H9 (cell line): ENCODE results near the gene RPL19. TPM values are rescaled to one million over a fixed set of nuclear protein-coding genes. Genes with fewer than 3 reads are reported as not detected.

Experiments
- DNase-seq: peaks from one replicate; pipeline ENCODE4 v3.0.0-alpha.2; 2017
- H2AFZ ChIP-seq: one replicate; pipeline ENCODE4 v1.6.1; 2013; ENCODE audit warnings: mild to moderate bottlenecking, low read length, control low read depth, moderate library complexity
- H2AK5ac ChIP-seq: 2 replicates; pipeline ENCODE4 v1.6.1; 2013; ENCODE audit warnings: low read length, control low read depth, mixed read lengths; ENCODE audit not compliant: insufficient read length
- H2BK120ac ChIP-seq: one replicate; pipeline ENCODE4 v1.6.1; 2013; ENCODE audit warnings: low read depth, mild to moderate bottlenecking, low read length, control low read depth, inconsistent platforms; ENCODE audit not compliant: poor library complexity, severe bottlenecking
- H2BK12ac ChIP-seq: 2 replicates; pipeline ENCODE4 v1.6.1; 2013; ENCODE audit warnings: low read length, control low read depth, mixed read lengths, low read depth; ENCODE audit not compliant: insufficient read length
- H2BK15ac ChIP-seq: 2 replicates; pipeline ENCODE4 v1.6.1; 2013; ENCODE audit warnings: low read depth, low read length, control low read depth
- H2BK20ac ChIP-seq: one replicate; pipeline ENCODE4 v1.6.1; 2013; ENCODE audit warnings: low read depth, mild to moderate bottlenecking, low read length, control low read depth, inconsistent platforms; ENCODE audit not compliant: poor library complexity, severe bottlenecking
- H2BK5ac ChIP-seq: 2 replicates; pipeline ENCODE4 v1.6.1; 2013; ENCODE audit warnings: low read length, control low read depth, mixed read lengths; ENCODE audit not compliant: insufficient read length
- H3K14ac ChIP-seq: 2 replicates; pipeline ENCODE4 v1.6.1; 2013; ENCODE audit warnings: low read length, control low read depth; ENCODE audit not compliant: insufficient read depth
- H3K18ac ChIP-seq: 2 replicates; pipeline ENCODE4 v1.6.1; 2013; ENCODE audit warnings: low read depth, mild to moderate bottlenecking, mixed read lengths, low read length, control low read depth; ENCODE audit not compliant: insufficient read length
- H3K23ac ChIP-seq: 2 replicates; pipeline ENCODE4 v1.6.1; 2013; ENCODE audit warnings: low read length, control low read depth, mixed read lengths, low read depth; ENCODE audit not compliant: insufficient read length
- H3K23me2 ChIP-seq: 2 replicates; pipeline ENCODE4 v1.6.1; 2013; ENCODE audit warnings: low read depth, mild to moderate bottlenecking, mixed read lengths, low read length, control low read depth; ENCODE audit not compliant: insufficient read length, poor library complexity, severe bottlenecking
- H3K27ac ChIP-seq: 2 replicates; pipeline ENCODE4 v1.5.1; 2013; ENCODE audit warnings: low read length, control low read depth, mixed read lengths, low read depth; ENCODE audit not compliant: insufficient read length
- H3K27me3 ChIP-seq: 2 replicates; pipeline ENCODE4 v1.6.1; 2013; ENCODE audit warnings: low read length, control low read depth, inconsistent platforms; ENCODE audit not compliant: insufficient read depth
- H3K4ac ChIP-seq: 2 replicates; pipeline ENCODE4 v1.6.1; 2013; ENCODE audit warnings: low read depth, mild to moderate bottlenecking, control low read depth, inconsistent platforms, low read length, moderate library complexity
- H3K4me1 ChIP-seq: 2 replicates; pipeline ENCODE4 v1.6.1; 2013; ENCODE audit warnings: low read length, control low read depth, inconsistent platforms; ENCODE audit not compliant: insufficient read depth
- H3K4me2 ChIP-seq: 2 replicates; pipeline ENCODE4 v1.6.1; 2013; ENCODE audit warnings: low read length, control low read depth, mixed read lengths; ENCODE audit not compliant: insufficient read length, insufficient read depth
- H3K56ac ChIP-seq: 2 replicates; pipeline ENCODE4 v1.6.1; 2013; ENCODE audit warnings: low read depth, mild to moderate bottlenecking, mixed read lengths, low read length, control low read depth; ENCODE audit not compliant: insufficient read length
- H3K79me1 ChIP-seq: 2 replicates; pipeline ENCODE4 v1.6.1; 2013; ENCODE audit warnings: low read depth, mild to moderate bottlenecking, moderate library complexity, low read length, control low read depth, inconsistent platforms; ENCODE audit not compliant: insufficient read depth, poor library complexity, severe bottlenecking
- H3K79me2 ChIP-seq: 2 replicates; pipeline ENCODE4 v1.6.1; 2013; ENCODE audit warnings: low read length, control low read depth, inconsistent platforms; ENCODE audit not compliant: insufficient read depth
- H3K9ac ChIP-seq: 2 replicates; pipeline ENCODE4 v1.6.1; 2013; ENCODE audit warnings: low read length, control low read depth, mixed read lengths; ENCODE audit not compliant: insufficient read length; ENCODE audit errors: extremely low read depth
- H3K9me3 ChIP-seq: one replicate; pipeline ENCODE4 v1.6.1; 2013; ENCODE audit warnings: low read depth, low read length, inconsistent platforms; ENCODE audit not compliant: control insufficient read depth
- H3T11ph ChIP-seq: one replicate; pipeline ENCODE4 v1.6.1; 2013; ENCODE audit warnings: mild to moderate bottlenecking, low read length, control low read depth, inconsistent platforms
- H4K20me1 ChIP-seq: one replicate; pipeline ENCODE4 v1.6.1; 2013; ENCODE audit not compliant: control insufficient read depth, insufficient read length, insufficient read depth
- H4K5ac ChIP-seq: 2 replicates; pipeline ENCODE4 v1.6.1; 2013; ENCODE audit warnings: low read depth, mild to moderate bottlenecking, mixed read lengths, low read length, control low read depth; ENCODE audit not compliant: insufficient read length
- H4K8ac ChIP-seq: replicated peaks from 2 replicates; pipeline ENCODE4 v1.6.1; 2013; ENCODE audit warnings: low read length, control low read depth, mixed read lengths, low read depth; ENCODE audit not compliant: insufficient read length
- H4K91ac ChIP-seq: 2 replicates; pipeline ENCODE4 v1.6.1; 2013; ENCODE audit warnings: low read depth, mild to moderate bottlenecking, moderate library complexity, mixed read lengths, low read length, control low read depth; ENCODE audit not compliant: insufficient read length
- H3K27ac Mint-ChIP-seq, 3 experiments: 2 replicates in 2 of 3; 3 replicates in 1 of 3; pipeline ENCODE4 v1.8.0; 2020 to 2021; ENCODE audit warnings: mixed read lengths in 3 of 3, mild to moderate bottlenecking in 1 of 3, moderate library complexity in 1 of 3
- H3K27me3 Mint-ChIP-seq: 2 replicates; pipeline ENCODE4 v1.8.0; 2021; ENCODE audit warnings: low read depth, mild to moderate bottlenecking, moderate library complexity, mixed read lengths
- H3K36me3 Mint-ChIP-seq, 3 experiments: 2 replicates in 2 of 3; 3 replicates in 1 of 3; pipeline ENCODE4 v1.8.0; 2020 to 2021; ENCODE audit warnings: low read depth in 3 of 3, mixed read lengths in 3 of 3; ENCODE audit not compliant: insufficient read depth in 1 of 3
- H3K4me1 Mint-ChIP-seq, 2 experiments: 2 replicates each; pipeline ENCODE4 v1.8.0; 2020; ENCODE audit warnings: mixed read lengths in 2 of 2
- H3K4me3 Mint-ChIP-seq, 2 experiments: 2 replicates in 1 of 2; 3 replicates in 1 of 2; pipeline ENCODE4 v1.8.0; 2020 to 2021; ENCODE audit warnings: mild to moderate bottlenecking in 2 of 2, mixed read lengths in 2 of 2, moderate library complexity in 1 of 2
- H3K9me3 Mint-ChIP-seq, 2 experiments: 2 replicates in 1 of 2; 3 replicates in 1 of 2; pipeline ENCODE4 v1.8.0; 2020; ENCODE audit warnings: mild to moderate bottlenecking in 2 of 2, mixed read lengths in 2 of 2, moderate library complexity in 1 of 2
- CTCF ChIP-seq: fragments of 200-600 bp; sonication (generic); conservative IDR thresholded peaks from 3 replicates; pipeline ENCODE4 v1.8.0; 2021; ENCODE audit warnings: antibody characterized with exemption, mild to moderate bottlenecking
- WGBS: extraction: QIAGEN DNeasy Blood & Tissue Kit; methylation state at CpG from one replicate; pipeline ENCODE4 v1.1.7; 2013; ENCODE audit warnings: missing lambda C conversion rate, low lambda C conversion rate, mixed read lengths; ENCODE audit not compliant: insufficient read length; ENCODE audit errors: extremely low coverage; 5-methylcytosine and 5-hydroxymethylcytosine counted together
- total RNA-seq: library from RNA; stranded (reverse); gene quantifications from 2 replicates; pipeline ENCODE4 v1.2.1, GENCODE V29; 2021

Gene RPL19
- total RNA-seq, 1 experiment from 2014 or later: 2,038 TPM

GRCh38 chr17:39199820-39200069 is 338 bp upstream of the RPL19 start:
- Histone ChIP-seq H3K14ac (no peak overlapping the region), H3K9me3 (no peaks in the 10 kb centered on the region), H2BK15ac (no peak overlapping the region), H3K4me2 (peak overlapping the region; percentile 88), H2BK5ac (no peak overlapping the region), H4K91ac (no peak overlapping the region), H2BK120ac (no peak overlapping the region), H3T11ph (no peak overlapping the region), H3K23ac (no peak overlapping the region), H4K5ac (no peak overlapping the region), H3K4ac (no peak overlapping the region), H3K4me1 (peaks cover 2% of the 10 kb centered on the region; the same call in 1 of the 2 replicates), H3K56ac (no peak overlapping the region), H3K27me3 (no peaks in the 10 kb centered on the region), H3K9ac (peak overlapping the region; percentile 99), H3K27ac (peak overlapping the region; percentile 75), H2BK12ac (no peak overlapping the region), H3K23me2 (peaks cover 13% of the 10 kb centered on the region), H4K8ac (no peak overlapping the region), H3K79me1 (no peaks in the 10 kb centered on the region), H3K18ac (no peak overlapping the region), H4K20me1 (no peaks in the 10 kb centered on the region), H2AK5ac (no peak overlapping the region), H2BK20ac (no peak overlapping the region), H2AFZ (no peak overlapping the region), H3K79me2 (peaks cover 9% of the 10 kb centered on the region; the same call in 1 of the 2 replicates)
- no peaks in the 10 kb centered on the region for H3K27me3 Mint-ChIP-seq
- TF ChIP-seq CTCF: no peak
- peak overlapping the region; percentile 98 for H3K4me3 Mint-ChIP-seq
- peaks cover 0 to 7% of the 10 kb centered on the region in 2 experiments; a peak in 1 of 5 replicates for H3K9me3 Mint-ChIP-seq
- peaks cover 33 to 44% of the 10 kb centered on the region in 2 experiments for H3K4me1 Mint-ChIP-seq
- DNase-seq: peak; percentile 93
- peaks cover 37 to 47% (median 47%) of the 10 kb centered on the region in 3 experiments for H3K36me3 Mint-ChIP-seq
- peak overlapping the region; percentile 99 to 100 (median 100) for H3K27ac Mint-ChIP-seq
- no CpG with 5 or more reads among the region's 10 CpGs for WGBS
